CD14-positive monocyte (primary cell): ENCODE measurements around the gene CRYGS. TPM values are rescaled to one million over a fixed set of nuclear protein-coding genes. Genes with fewer than 3 reads are reported as not detected.
"Not testable (repeated sequence)": the region's sequence is repeated elsewhere in the genome, so short reads cannot be mapped to it uniquely, and the experiment has no call there.

ENCODE experiments used
- DNase-seq, 3 donors: peaks; one replicate each; pipeline ENCODE4 v3.0.0-alpha.2; 2011 to 2022
- H2AFZ ChIP-seq: 2 replicates; pipeline ENCODE4 v1.6.0; 2012; ENCODE audit warnings: mild to moderate bottlenecking, low read depth, low read length, inconsistent platforms; ENCODE audit not compliant: insufficient read depth, poor library complexity, severe bottlenecking
- H3K27ac ChIP-seq, 2 donors: 1 replicate in 1 of 2; 2 replicates in 1 of 2; pipeline ENCODE4 v1.5.1; 2012 to 2013; ENCODE audit warnings: low read length in 2 of 2, control low read depth in 1 of 2, inconsistent platforms in 1 of 2, low read depth in 1 of 2, mild to moderate bottlenecking in 1 of 2
- H3K27me3 ChIP-seq, 2 donors: one replicate each; pipeline versions ENCODE4 v1.6.0 to v1.6.1; 2011 to 2013; ENCODE audit warnings: low read length in 2 of 2; ENCODE audit not compliant: control insufficient read depth in 2 of 2, insufficient read depth in 2 of 2
- H3K36me3 ChIP-seq, 2 donors: replicated peaks in 1 of 2; 1 replicate in 1 of 2; 2 replicates in 1 of 2; pipeline versions ENCODE4 v1.5.1 to v1.6.1; 2012 to 2013; ENCODE audit warnings: low read length in 2 of 2, control low read depth in 1 of 2, inconsistent platforms in 1 of 2, mild to moderate bottlenecking in 1 of 2; ENCODE audit not compliant: insufficient read depth in 2 of 2, control insufficient read depth in 1 of 2
- H3K4me1 ChIP-seq, 2 donors: 1 replicate in 1 of 2; 2 replicates in 1 of 2; pipeline versions ENCODE4 v1.5.1 to v1.6.1; 2012 to 2013; ENCODE audit warnings: low read length in 2 of 2, control low read depth in 1 of 2, inconsistent platforms in 1 of 2, mild to moderate bottlenecking in 1 of 2, moderate library complexity in 1 of 2; ENCODE audit not compliant: insufficient read depth in 2 of 2, control insufficient read depth in 1 of 2
- H3K4me2 ChIP-seq: replicated peaks from 2 replicates; pipeline ENCODE3; 2012; ENCODE audit warnings: low read length, moderate library complexity, mild to moderate bottlenecking; ENCODE audit not compliant: poor library complexity, severe bottlenecking; ENCODE audit errors: extremely low read depth
- H3K4me3 ChIP-seq, 3 experiments: fragments of 200-600 bp in 1 of 3; sonication (generic) in 1 of 3; replicated peaks in 1 of 3; 1 replicate in 2 of 3; 2 replicates in 1 of 3; pipeline ENCODE4 v1.5.1; 2011 to 2013; ENCODE audit warnings: low read length in 3 of 3, mild to moderate bottlenecking in 3 of 3, control low read depth in 2 of 3, low read depth in 2 of 3, inconsistent platforms in 1 of 3, moderate library complexity in 1 of 3
- H3K79me2 ChIP-seq: 2 replicates; pipeline ENCODE4 v1.6.0; 2012; ENCODE audit warnings: mild to moderate bottlenecking, control low read depth, inconsistent platforms, low read length, moderate library complexity; ENCODE audit not compliant: insufficient read depth
- H3K9ac ChIP-seq: 2 replicates; pipeline ENCODE4 v1.6.0; 2017; ENCODE audit warnings: low read length, mild to moderate bottlenecking; ENCODE audit not compliant: insufficient read depth, poor library complexity, severe bottlenecking
- H3K9me3 ChIP-seq, 2 donors: replicated peaks in 1 of 2; 1 replicate in 1 of 2; 2 replicates in 1 of 2; pipeline versions ENCODE4 v1.5.1 to v1.6.1; 2012 to 2013; ENCODE audit warnings: low read length in 2 of 2, control low read depth in 1 of 2; ENCODE audit not compliant: control insufficient read depth in 1 of 2, insufficient read depth in 1 of 2
- H4K20me1 ChIP-seq: 2 replicates; pipeline ENCODE4 v1.6.0; 2012; ENCODE audit warnings: mild to moderate bottlenecking, low read length, control low read depth, moderate library complexity; ENCODE audit not compliant: insufficient read depth
- H3K27ac Mint-ChIP-seq, 7 donors: one replicate each; pipeline ENCODE4 v1.8.0; 2020; ENCODE audit warnings: mild to moderate bottlenecking in 7 of 7, mixed read lengths in 7 of 7, moderate library complexity in 6 of 7, inconsistent platforms in 2 of 7
- H3K27me3 Mint-ChIP-seq, 3 donors: one replicate each; pipeline ENCODE4 v1.8.0; 2021 to 2022; ENCODE audit warnings: low read depth in 3 of 3, mild to moderate bottlenecking in 3 of 3, mixed read lengths in 3 of 3, moderate library complexity in 3 of 3, inconsistent platforms in 1 of 3
- H3K36me3 Mint-ChIP-seq, 2 donors: one replicate each; pipeline ENCODE4 v1.8.0; 2020; ENCODE audit warnings: mixed read lengths in 2 of 2, inconsistent platforms in 1 of 2, mild to moderate bottlenecking in 1 of 2
- H3K4me1 Mint-ChIP-seq: one replicate; pipeline ENCODE4 v1.8.0; 2020; ENCODE audit warnings: mild to moderate bottlenecking, mixed read lengths
- H3K4me3 Mint-ChIP-seq, 2 donors: one replicate each; pipeline ENCODE4 v1.8.0; 2020; ENCODE audit warnings: mild to moderate bottlenecking in 2 of 2, mixed read lengths in 2 of 2, moderate library complexity in 1 of 2
- H3K9me3 Mint-ChIP-seq, 7 donors: one replicate each; pipeline ENCODE4 v1.8.0; 2020 to 2022; ENCODE audit warnings: mixed read lengths in 7 of 7, mild to moderate bottlenecking in 6 of 7, moderate library complexity in 6 of 7, inconsistent platforms in 2 of 7
- WGBS: methylation state at CpG from one replicate; pipeline ENCODE4 v1.1.5; 2013; ENCODE audit warnings: missing lambda C conversion rate; ENCODE audit not compliant: insufficient coverage; 5-methylcytosine and 5-hydroxymethylcytosine counted together
- intact Hi-C, 2 donors: fragments of 100-400 bp; cut with micrococcal nuclease; formaldehyde crosslinking; loops; one replicate each; pipeline versions ENCODE4 v1.15.0 to v1.15.1; 2023
- polyA plus RNA-seq, 3 donors: library from polyadenylated mRNA; depleted of rRNA in 1 of 3; unstranded in 2 of 3; stranded (reverse) in 1 of 3; fragments of 300-500 nt in 2 of 3; fragments of >200 nt in 1 of 3; fragmentation: Illumina TruSeq in 2 of 3; gene quantifications; 1 replicate in 2 of 3; 2 replicates in 1 of 3; pipeline ENCODE4 v1.2.3, GENCODE V29; 2012 to 2021
- TF ChIP-seq, protein P1 (sequence below): fragments of 200-600 bp; IDR thresholded peaks from one replicate; pipeline ENCODE4 v1.8.0; 2022; ENCODE audit warnings: antibody characterized with exemption, mild to moderate bottlenecking

Gene CRYGS
- polyA plus RNA-seq, 3 donors, result 0.25 to 4.1 TPM; not detected in 1

DNA sequence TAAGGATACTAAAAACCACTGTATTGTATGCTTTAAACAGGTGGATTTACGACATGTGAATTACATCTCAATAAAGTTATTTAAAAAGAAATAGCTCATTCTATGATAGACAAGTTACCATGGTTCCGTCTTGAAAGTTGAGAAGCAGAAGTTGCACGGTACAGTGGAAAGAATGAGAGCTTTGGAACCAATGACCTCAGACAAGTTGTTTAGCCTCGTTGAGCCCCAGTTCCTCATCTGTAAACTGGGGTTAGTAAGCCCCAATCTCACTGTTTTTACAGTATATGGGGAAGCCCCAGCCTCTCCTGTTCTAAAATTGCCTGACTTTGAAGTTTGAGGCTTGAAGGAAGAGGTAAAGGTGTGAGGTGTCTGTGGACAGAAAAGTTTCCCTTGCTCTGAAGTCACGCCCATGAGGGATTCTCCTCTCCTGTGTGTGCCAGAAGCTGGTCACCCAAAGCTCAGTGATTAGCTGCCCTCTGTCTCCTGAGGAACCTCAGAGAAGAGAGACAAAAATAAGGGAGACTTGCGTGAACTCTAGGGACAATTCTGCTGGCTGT is 10.0 kb downstream of the CRYGS start:
- Histone ChIP-seq H3K27ac (no peak overlapping the region), H3K9me3 (no peaks in the 10 kb centered on the region), H3K4me3 (no peak overlapping the region), H3K4me2 (no peak overlapping the region), H4K20me1 (no peaks in the 10 kb centered on the region), H3K4me1 (peaks cover 7 to 18% of the 10 kb centered on the region in 2 donors), H3K27me3 (no peaks in the 10 kb centered on the region), H3K79me2 (no peaks in the 10 kb centered on the region), H3K9ac (no peak overlapping the region), H2AFZ (peak overlapping the region; percentile 44), H3K36me3 (peaks cover 0 to 9% of the 10 kb centered on the region in 2 donors)
- Mint-ChIP-seq H3K36me3 (peaks cover 12 to 14% of the 10 kb centered on the region in 2 donors), H3K27me3 (no peaks in the 10 kb centered on the region), H3K9me3 (peaks cover 0 to 4% (median 0%) of the 10 kb centered on the region in 7 donors), H3K4me3 (no peak overlapping the region), H3K4me1 (peaks cover 18% of the 10 kb centered on the region), H3K27ac (peak overlapping the region; percentile 21 to 90 (median 83))
- 37% methylated on average over 5 of the region's 6 CpGs for WGBS
- peak; percentile 52 to 66 (median 56) for DNase-seq
- TF ChIP-seq, protein P1, sequence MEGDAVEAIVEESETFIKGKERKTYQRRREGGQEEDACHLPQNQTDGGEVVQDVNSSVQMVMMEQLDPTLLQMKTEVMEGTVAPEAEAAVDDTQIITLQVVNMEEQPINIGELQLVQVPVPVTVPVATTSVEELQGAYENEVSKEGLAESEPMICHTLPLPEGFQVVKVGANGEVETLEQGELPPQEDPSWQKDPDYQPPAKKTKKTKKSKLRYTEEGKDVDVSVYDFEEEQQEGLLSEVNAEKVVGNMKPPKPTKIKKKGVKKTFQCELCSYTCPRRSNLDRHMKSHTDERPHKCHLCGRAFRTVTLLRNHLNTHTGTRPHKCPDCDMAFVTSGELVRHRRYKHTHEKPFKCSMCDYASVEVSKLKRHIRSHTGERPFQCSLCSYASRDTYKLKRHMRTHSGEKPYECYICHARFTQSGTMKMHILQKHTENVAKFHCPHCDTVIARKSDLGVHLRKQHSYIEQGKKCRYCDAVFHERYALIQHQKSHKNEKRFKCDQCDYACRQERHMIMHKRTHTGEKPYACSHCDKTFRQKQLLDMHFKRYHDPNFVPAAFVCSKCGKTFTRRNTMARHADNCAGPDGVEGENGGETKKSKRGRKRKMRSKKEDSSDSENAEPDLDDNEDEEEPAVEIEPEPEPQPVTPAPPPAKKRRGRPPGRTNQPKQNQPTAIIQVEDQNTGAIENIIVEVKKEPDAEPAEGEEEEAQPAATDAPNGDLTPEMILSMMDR, result no peak
- intact Hi-C loops, result no loop called here

DNA sequence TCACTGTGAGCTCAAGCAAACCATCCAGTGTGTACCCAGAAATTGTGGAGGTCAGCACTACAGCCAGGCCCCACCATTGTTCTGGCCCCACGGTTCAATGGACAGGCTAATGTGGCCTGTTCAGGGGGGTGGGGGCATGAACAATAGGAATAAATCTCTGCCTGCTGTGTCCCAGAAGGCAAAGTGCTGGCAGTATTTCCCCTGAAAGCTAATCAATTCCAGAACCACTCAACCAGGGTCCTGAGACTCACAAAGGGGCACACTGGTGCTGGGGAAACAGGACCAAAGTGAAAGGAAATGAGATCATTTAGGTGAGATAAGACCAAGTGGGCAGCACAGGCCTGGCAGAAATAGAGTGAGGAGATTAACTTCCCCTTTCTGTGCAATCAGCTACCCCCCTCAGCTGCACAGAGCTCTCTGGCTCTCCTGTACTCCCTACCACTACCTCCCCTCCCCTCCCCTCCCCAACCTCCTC is 11.5 kb downstream of the CRYGS start:
- Mint-ChIP-seq H3K4me3 (no peak overlapping the region), H3K27me3 (no peaks in the 10 kb centered on the region), H3K4me1 (peaks cover 24% of the 10 kb centered on the region), H3K36me3 (peaks cover 0 to 4% of the 10 kb centered on the region in 2 donors), H3K9me3 (peaks cover 0 to 4% (median 2%) of the 10 kb centered on the region in 7 donors), H3K27ac (peak overlapping the region in 1 of 7 donors; percentile 72)
- H3K4me2 ChIP-seq, result no peak overlapping the region
- no peaks in the 10 kb centered on the region for H4K20me1 ChIP-seq
- H3K9me3 ChIP-seq, result no peaks in the 10 kb centered on the region
- no peaks in the 10 kb centered on the region for H3K79me2 ChIP-seq
- H3K27me3 ChIP-seq, result no peaks in the 10 kb centered on the region
- H3K36me3 ChIP-seq, result no peaks in the 10 kb centered on the region
- H3K27ac ChIP-seq, result no peak overlapping the region
- no peak overlapping the region for H3K9ac ChIP-seq
- intact Hi-C loops, result no loop called here
- H2AFZ ChIP-seq, result no peak overlapping the region
- TF ChIP-seq, protein P1, result no peak
- DNase-seq, result peak in 2 of 3 donors; percentile 9 to 13
- H3K4me3 ChIP-seq, result no peak overlapping the region
- peaks cover 7 to 18% of the 10 kb centered on the region in 2 donors for H3K4me1 ChIP-seq
- no CpG with 5 or more reads among the region's 1 CpG for WGBS

DNA sequence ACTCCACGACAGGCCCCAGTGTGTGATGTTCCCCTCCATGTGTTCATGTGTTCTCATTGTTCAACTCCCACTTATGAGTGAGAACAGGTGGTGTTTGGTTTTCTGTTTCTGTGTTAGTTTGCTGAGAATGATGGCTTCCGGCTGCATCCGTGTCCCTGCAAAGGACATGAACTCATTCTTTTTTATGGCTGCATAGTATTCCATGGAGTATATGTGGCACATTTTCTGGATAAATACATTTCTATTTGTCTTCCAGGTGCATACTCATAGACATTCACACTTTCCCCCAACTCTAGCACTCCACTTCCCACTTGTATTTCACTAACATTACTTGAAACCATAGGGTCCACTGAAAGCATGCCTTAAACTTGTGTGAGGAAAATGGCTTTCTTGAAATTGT is 12.5 kb downstream of the CRYGS start:
- H3K4me2 ChIP-seq, H3K36me3 ChIP-seq, H3K9me3 Mint-ChIP-seq, H3K9ac ChIP-seq, H3K27ac Mint-ChIP-seq, H3K4me3 ChIP-seq, H3K79me2 ChIP-seq, H2AFZ ChIP-seq, H3K9me3 ChIP-seq, intact Hi-C loops, H3K27me3 Mint-ChIP-seq, H3K27ac ChIP-seq, H3K4me3 Mint-ChIP-seq, H3K36me3 Mint-ChIP-seq, H4K20me1 ChIP-seq, H3K27me3 ChIP-seq, DNase-seq: not testable (repeated sequence)
- H3K4me1 Mint-ChIP-seq, result peaks cover 23% of the 10 kb centered on the region
- H3K4me1 ChIP-seq, result peaks cover 7 to 18% of the 10 kb centered on the region in 2 donors
- WGBS, result no CpG with 5 or more reads among the region's 3 CpGs
